LoVo (cell line): ENCODE measurements around the gene ABCA2.

Experiments used
- DNase-seq: peaks from one replicate; pipeline ENCODE4 v3.0.0-alpha.2; 2016; ENCODE audit warnings: low spot score

ABCA2 gene

GRCh38 chr9:136980669-136981478, 47.2 kb downstream of the ABCA2 start:
- no peak for DNase-seq

- DNase-seq, result no peak
Measured at GRCh38 chr9:136979769-136980587, 48.1 kb downstream of the ABCA2 start.

DNA sequence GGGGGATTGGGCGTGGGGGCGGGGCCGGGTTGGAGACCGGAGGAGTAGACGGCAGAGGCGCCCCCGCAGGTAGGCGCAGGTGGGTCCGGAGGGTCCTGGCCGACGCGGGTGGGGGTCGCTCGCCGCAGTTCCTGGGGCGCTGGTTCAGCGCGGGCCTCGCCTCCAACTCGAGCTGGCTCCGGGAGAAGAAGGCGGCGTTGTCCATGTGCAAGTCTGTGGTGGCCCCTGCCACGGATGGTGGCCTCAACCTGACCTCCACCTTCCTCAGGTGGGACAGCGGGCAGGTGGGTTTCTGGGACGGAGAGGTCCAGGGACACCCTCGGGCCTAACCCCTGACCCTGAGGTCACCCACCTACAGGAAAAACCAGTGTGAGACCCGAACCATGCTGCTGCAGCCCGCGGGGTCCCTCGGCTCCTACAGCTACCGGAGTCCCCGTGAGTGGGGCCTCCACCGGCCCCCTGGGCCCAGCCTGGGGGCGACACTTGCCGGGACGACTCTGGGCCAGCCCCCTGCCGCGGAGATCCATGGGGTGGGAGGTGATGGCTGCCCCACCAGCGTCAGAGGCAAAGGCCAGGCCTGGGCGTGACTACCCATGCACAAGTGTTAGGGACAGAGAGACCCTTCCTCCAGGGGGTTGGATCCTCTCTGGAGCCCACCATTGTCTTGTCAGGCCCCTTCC, 49.0 kb downstream of the ABCA2 start:
- no peak for DNase-seq

- DNase-seq, result peak; percentile 62
Measured at GRCh38 chr9:136978073-136978864, 49.8 kb downstream of the ABCA2 start.

DNA sequence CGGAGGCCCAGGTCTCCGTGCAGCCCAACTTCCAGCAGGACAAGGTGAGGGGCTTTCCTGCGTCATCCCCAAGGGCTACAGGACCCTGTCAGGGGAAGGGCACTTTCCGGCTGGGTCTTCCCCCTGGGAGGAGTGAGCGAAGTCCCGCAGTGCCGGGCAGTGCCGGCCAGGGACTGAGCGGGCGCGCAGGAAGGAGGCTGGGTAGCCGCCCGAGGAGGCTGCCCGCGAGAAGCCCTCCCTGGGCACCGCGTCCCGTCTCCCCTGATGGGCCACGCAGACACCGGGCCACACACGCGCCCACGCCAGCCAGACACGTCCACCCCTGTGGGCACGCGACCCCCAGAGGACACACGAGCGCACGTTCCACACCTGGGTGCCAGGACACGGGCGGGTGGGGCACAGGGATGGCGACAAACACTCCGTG, 50.4 kb downstream of the ABCA2 start:
- DNase-seq, result no peak

GRCh38 chr9:136977223-136977622, 50.8 kb downstream of the ABCA2 start, which contains the start of gene PTGDS:
Gene PTGDS, plus strand, starts transcription at chr9:136977504. Its CDS starts 75 bp downstream, at chr9:136977579.
- DNase-seq, result no peak

DNA sequence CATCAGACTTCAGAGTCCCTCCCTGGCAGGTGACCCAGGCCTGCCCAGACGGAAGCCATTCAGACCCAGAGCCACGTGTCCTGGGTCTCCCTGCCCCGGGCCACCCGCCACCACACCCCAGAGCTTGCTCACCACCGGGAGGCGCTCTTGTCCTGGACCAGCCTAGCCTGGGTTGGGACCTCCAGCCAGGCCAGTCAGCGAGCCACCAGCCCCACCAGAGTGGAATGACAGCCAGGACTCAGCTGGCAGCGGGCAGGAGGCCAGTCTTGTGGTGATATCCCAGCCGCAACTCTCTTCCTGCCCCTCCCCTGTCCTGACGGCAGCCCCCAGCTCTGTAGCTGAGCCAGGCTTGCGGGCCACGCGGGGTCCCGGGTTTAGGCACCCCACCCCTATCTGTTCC, 52.4 kb downstream of the ABCA2 start:
- no peak for DNase-seq

- DNase-seq, result no peak
Measured at GRCh38 chr9:136974817-136975535, 53.1 kb downstream of the ABCA2 start.

DNA sequence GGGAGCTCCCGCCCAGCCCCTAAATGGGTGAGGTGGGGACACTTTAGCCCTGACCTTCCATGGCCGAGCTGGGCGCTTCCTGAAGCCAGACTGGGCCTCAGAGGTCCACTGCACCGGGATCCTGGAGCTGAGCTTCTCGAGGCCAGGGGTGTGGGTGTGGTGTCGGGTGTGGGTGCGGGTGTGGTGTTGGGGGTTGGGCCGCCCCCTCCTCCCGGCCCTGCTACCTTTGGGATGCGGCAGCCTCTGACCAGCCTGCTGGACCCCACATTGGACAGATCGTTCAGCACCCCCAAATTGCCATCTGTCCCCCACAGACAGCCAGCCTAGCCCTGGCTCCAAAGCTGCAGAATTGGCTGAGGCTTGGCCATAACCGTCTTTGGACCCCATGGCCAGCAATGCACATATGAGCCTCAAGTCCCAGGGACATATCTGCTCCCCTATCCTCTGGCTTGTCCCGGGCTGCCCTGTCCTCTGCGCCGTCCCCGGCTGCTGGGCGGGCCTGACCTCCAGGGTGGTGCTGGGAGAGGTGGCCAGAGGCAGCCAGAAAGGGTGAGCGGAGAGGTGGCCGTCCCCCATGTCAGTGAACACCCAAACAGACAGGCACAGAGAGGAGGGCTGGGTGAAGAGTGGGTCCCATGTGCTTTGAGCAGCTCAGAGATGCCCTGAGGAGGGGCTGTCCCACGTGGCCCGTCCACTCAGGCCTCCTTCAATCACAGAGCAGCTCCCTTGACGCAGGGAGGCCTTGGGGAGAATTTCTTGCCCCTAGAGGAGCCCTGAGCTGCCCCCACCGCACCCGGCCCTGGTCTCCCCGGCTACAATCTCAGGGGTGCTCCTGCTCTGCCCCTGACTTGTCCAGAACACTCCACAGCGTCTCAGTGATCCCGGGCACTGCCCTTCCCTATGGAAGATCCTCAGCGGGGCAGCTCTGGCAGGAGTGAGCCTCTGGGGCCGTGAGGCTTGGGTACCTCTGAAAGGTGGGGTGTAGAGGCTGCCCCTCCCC, 54.1 kb downstream of the ABCA2 start:
- no peak for DNase-seq

DNA sequence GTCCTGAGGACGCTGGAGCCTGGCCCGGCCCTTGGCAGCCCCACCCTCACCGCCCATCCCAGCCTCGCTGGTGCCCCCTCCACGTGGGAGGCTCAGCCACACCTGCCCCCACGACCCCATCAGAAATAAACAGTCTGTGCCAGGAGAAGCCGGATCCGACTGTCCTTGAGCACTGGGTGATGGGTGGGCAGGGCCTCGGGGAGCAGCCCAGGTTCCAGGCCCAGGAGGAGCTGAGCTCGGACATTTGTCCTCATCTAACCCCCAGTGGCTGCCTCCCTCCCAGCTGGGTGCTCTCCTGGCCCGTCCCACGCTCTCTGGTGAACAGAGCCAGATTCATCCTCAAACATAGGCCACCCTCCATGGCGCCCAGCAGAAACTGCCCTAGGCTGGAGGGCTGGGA, 55.3 kb downstream of the ABCA2 start:
- no peak for DNase-seq

GRCh38 chr9:136972335-136972734, 55.7 kb downstream of the ABCA2 start:
- DNase-seq, result no peak

DNA sequence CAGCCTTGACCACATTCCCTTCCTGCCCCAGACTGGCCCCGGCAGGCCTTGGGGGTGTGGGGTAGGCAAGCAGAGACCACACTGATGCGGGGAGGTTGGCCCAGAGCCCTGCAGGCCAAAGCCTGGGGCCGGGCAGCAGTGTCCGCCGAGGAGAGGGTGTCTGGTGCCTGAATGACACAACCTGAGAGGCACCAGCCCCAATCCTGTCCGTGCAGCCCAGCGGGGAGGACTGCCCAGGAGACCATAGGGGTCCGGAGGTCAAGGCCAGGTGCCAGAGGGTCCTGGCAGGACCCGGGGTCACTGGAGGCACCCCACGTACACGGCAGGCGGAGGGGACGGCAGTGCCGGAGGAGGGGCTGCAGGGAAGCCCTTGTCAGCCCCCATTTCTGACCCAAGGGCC, 56.3 kb downstream of the ABCA2 start:
- no peak for DNase-seq

DNA sequence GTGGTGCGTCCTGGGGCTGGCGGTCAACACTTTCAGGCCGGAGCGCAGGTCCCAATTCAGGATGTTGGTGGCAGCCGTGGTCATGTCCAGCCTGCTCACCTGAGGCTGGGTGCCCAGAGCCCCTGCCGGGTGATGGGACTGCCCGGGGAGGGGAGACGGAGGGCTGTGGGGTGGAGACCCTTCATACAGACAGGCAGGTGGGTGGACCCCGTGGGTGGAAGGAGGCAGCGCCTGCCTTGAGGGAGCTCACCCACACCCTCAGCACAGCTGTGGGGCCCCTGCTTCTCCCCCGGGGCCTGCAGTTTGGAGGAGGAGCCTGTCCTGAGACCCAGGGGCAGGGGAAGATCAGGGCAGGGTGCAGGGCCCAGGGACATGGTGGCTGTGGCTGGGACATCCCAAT, 57.7 kb downstream of the ABCA2 start:
- DNase-seq, result no peak

- no peak for DNase-seq
Measured at GRCh38 chr9:136969774-136970173, 58.3 kb downstream of the ABCA2 start.

GRCh38 chr9:136969150-136969549, 58.9 kb downstream of the ABCA2 start:
- no peak for DNase-seq

DNA sequence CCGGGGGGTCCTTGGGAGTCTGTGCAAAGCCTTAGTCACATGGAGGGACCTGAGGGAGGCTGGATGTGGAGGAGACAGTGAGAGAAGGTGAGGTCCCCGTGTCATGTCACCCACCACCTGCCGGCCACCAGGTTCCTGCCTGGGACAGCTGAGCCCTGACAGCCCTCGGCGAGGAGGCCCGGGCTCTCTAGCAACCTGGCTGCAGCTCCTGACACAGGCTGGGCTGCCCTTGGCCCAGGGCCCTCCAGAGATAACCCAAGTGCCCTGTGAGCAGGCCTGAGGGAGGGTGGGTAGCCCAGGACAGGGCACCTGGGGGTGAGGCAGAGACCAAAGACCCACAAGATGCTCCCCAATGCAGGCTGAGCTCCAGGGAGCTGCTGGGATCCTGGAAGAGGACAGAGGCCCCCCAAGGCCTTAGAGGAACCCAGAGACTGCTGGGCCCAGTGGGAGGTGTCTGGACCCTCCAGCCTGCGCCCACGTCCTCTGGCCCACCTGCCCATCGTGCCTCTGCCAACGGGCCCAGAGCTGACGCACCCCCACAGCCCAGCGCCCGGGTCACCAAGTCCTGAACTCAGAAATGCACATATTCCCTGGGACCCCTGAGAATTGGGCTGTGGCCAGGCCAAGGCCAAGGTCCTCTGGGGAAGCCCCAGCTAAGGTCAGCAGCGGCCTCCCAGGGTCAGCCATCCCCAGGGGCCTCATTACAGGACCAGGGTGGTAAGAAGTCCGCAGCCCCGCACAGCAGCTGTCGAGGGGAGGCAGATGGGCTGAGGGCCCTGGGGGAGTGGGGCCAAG, 59.5 kb downstream of the ABCA2 start:
- no peak for DNase-seq

- DNase-seq, result no peak
Measured at GRCh38 chr9:136965771-136966484, 62.1 kb downstream of the ABCA2 start.

DNA sequence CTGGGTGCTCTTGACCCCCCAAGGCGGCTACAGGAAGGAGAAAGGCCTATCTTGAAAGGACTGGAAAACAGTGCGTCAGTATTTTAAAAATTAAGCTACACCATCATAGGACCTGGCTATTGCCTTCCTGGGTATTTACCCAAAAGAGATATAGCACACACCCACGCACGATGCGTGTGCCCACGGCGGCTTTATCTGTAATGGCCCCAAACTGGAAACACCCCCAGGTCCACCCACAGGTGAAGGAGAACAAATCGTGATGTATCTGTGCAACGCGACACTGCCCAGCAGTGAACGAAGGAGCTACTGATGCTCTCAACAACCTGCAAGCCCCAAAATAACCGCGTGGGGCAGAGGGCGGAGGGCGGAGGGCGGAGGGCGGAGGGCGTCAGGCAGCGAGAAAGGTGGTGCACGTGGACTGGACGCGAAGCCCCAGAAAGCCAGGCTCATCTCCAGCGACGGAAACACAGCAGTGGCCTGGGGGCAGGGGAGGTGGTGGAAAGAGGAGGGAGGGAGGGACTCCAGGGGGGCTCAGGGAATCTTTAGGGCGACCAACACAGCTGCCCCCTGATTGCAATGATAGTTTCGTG, 63.1 kb downstream of the ABCA2 start:
- no peak for DNase-seq
